KMS-11 (cell line): ENCODE data around the gene DDA1.

Experiments
- H2AFZ ChIP-seq: fragments of 200-600 bp; sonication (generic); 2 replicates; pipeline ENCODE4 v1.6.1; 2016; ENCODE audit warnings: antibody characterized with exemption, mixed run types, low read depth
- H3K27ac ChIP-seq: fragments of 200-600 bp; sonication (generic); 2 replicates; pipeline ENCODE4 v1.6.1; 2016; ENCODE audit warnings: mild to moderate bottlenecking, mixed run types
- H3K27me3 ChIP-seq: fragments of 200-600 bp; sonication (generic); 2 replicates; pipeline ENCODE4 v1.6.1; 2017; ENCODE audit warnings: mild to moderate bottlenecking, low read depth, mixed run types, moderate library complexity; ENCODE audit not compliant: insufficient read depth
- H3K36me3 ChIP-seq: fragments of 200-600 bp; sonication (generic); 2 replicates; pipeline ENCODE4 v1.6.1; 2017; ENCODE audit warnings: mild to moderate bottlenecking, mixed run types; ENCODE audit not compliant: insufficient read depth
- H3K4me1 ChIP-seq: fragments of 200-600 bp; sonication (generic); 2 replicates; pipeline ENCODE4 v1.6.1; 2016; ENCODE audit warnings: mild to moderate bottlenecking, low read depth, mixed run types; ENCODE audit not compliant: poor library complexity, severe bottlenecking
- H3K4me2 ChIP-seq: fragments of 200-600 bp; sonication (generic); 2 replicates; pipeline ENCODE4 v1.7.0; 2016; ENCODE audit warnings: mild to moderate bottlenecking, mixed run types
- H3K4me3 ChIP-seq: fragments of 200-600 bp; sonication (generic); IDR thresholded peaks from 2 replicates; pipeline ENCODE4 v1.6.1; 2017; ENCODE audit warnings: low read depth, low read length, mixed read lengths; ENCODE audit not compliant: insufficient read depth
- H3K79me2 ChIP-seq: fragments of 200-600 bp; sonication (generic); 2 replicates; pipeline ENCODE4 v1.6.1; 2016; ENCODE audit warnings: low read depth, mixed run types; ENCODE audit not compliant: insufficient read depth
- H3K9ac ChIP-seq: fragments of 200-600 bp; sonication (generic); 2 replicates; pipeline ENCODE4 v1.6.1; 2016; ENCODE audit warnings: mild to moderate bottlenecking, mixed run types
- H4K20me1 ChIP-seq: fragments of 200-600 bp; sonication (generic); 2 replicates; pipeline ENCODE4 v1.6.1; 2016; ENCODE audit warnings: mild to moderate bottlenecking, mixed run types; ENCODE audit not compliant: insufficient read depth
- TF ChIP-seq, protein P1 (sequence below): fragments of 200-600 bp; sonication (generic); conservative IDR thresholded peaks from 2 replicates; pipeline ENCODE4 v1.6.1; 2017; ENCODE audit warnings: low read depth, mild to moderate bottlenecking, antibody characterized with exemption, low read length, moderate library complexity, mixed read lengths

The DDA1 gene

DNA sequence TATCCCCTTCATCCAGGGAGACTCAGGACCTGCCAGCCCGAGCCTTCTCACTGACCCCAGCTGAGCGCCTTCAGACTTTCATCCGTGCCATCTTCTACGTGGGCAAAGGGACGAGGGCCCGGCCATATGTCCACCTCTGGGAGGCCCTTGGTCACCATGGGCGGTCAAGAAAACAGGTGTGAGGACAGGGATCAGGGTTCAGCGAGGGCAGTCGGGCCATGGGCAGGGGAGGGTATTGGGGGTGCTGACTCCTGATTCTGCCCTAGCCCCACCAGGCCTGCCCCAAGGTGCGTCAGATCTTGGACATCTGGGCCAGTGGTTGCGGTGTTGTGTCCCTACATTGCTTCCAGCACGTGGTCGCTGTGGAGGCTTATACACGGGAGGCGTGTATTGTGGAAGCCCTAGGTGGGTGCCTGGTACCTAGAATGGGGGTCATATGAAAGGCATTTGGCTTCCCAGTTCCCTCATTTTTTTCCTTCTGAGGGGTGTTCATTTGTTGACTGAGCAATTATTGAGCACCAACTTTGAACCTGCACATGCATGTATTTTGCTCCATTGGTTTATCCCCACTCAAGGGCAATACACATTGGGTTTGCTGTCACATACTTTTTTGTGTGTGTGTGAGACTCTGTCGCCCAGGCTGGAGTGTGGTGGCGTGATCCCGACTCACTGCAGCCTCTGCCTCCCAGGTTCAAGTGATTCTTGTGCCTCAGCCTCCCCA, 23.8 kb upstream of the DDA1 start:
- no peak overlapping the region for H3K27ac ChIP-seq
- H2AFZ ChIP-seq, result no peak overlapping the region
- no peak overlapping the region for H3K4me3 ChIP-seq
- H3K27me3 ChIP-seq, result 0 out of 2 replicates have a peak, but pooled peaks cover 6% of the 10 kb centered on the region
- H3K9ac ChIP-seq, result no peak overlapping the region
- no peak overlapping the region for H3K4me2 ChIP-seq
- no peaks in the 10 kb centered on the region for H4K20me1 ChIP-seq
- H3K36me3 ChIP-seq, result no peaks in the 10 kb centered on the region
- no peaks in the 10 kb centered on the region for H3K79me2 ChIP-seq
- TF ChIP-seq, protein P1, sequence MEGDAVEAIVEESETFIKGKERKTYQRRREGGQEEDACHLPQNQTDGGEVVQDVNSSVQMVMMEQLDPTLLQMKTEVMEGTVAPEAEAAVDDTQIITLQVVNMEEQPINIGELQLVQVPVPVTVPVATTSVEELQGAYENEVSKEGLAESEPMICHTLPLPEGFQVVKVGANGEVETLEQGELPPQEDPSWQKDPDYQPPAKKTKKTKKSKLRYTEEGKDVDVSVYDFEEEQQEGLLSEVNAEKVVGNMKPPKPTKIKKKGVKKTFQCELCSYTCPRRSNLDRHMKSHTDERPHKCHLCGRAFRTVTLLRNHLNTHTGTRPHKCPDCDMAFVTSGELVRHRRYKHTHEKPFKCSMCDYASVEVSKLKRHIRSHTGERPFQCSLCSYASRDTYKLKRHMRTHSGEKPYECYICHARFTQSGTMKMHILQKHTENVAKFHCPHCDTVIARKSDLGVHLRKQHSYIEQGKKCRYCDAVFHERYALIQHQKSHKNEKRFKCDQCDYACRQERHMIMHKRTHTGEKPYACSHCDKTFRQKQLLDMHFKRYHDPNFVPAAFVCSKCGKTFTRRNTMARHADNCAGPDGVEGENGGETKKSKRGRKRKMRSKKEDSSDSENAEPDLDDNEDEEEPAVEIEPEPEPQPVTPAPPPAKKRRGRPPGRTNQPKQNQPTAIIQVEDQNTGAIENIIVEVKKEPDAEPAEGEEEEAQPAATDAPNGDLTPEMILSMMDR, result no peak
- H3K4me1 ChIP-seq, result peaks cover 6% of the 10 kb centered on the region

DNA sequence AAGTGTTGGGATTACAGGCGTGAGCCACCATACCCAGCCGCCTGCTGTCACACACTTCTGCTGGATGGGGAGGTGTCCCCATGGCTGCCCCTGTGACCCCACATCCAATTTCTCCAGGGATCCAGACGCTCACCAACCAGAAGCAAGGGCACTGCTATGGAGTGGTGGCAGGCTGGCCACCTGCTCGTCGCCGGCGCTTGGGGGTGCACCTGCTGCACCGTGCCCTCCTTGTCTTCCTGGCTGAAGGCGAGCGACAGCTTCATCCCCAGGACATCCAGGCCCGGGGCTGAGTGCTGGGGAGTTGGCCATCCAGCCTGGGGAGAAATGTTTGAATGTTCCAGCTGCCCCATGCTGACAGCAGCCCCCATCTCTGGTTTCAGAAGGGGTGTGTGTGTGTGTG, 23.1 kb upstream of the DDA1 start:
- H3K36me3 ChIP-seq, result no peaks in the 10 kb centered on the region
- no peaks in the 10 kb centered on the region for H3K79me2 ChIP-seq
- H3K4me3 ChIP-seq, result no peak overlapping the region
- H4K20me1 ChIP-seq, result no peaks in the 10 kb centered on the region
- no peak overlapping the region for H3K27ac ChIP-seq
- H3K27me3 ChIP-seq, result 0 out of 2 replicates have a peak, but pooled peaks cover 6% of the 10 kb centered on the region
- no peak overlapping the region for H3K9ac ChIP-seq
- TF ChIP-seq, protein P1, result no peak
- peaks cover 6% of the 10 kb centered on the region for H3K4me1 ChIP-seq
- no peak overlapping the region for H2AFZ ChIP-seq
- H3K4me2 ChIP-seq, result no peak overlapping the region

DNA sequence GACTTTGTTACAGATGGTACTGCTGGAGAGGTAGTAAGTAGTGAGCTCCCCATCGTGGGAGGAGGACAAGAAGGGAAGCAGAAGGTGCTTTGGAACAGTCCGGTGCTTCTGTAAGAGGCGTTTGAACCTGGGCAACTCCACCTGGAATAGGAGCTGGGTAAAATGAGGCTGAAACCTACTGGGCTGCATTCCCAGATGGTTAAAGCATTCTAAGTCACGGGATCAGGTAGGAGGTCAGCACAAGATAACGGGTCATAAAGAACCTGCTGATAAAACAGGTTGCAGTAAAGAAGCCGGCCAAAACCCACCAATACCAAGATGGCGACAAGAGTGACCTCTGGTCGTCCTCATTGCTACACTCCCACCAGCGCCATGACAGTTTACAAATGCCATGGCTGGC, 22.6 kb upstream of the DDA1 start:
- H3K4me2 ChIP-seq, result no peak overlapping the region
- peaks cover 6% of the 10 kb centered on the region for H3K4me1 ChIP-seq
- H3K4me3 ChIP-seq, result no peak overlapping the region
- H2AFZ ChIP-seq, result no peak overlapping the region
- no peaks in the 10 kb centered on the region for H3K79me2 ChIP-seq
- TF ChIP-seq, protein P1, result no peak
- H3K36me3 ChIP-seq, result no peaks in the 10 kb centered on the region
- no peak overlapping the region for H3K27ac ChIP-seq
- 0 out of 2 replicates have a peak, but pooled peaks cover 6% of the 10 kb centered on the region for H3K27me3 ChIP-seq
- H3K9ac ChIP-seq, result no peak overlapping the region
- H4K20me1 ChIP-seq, result no peaks in the 10 kb centered on the region

DNA sequence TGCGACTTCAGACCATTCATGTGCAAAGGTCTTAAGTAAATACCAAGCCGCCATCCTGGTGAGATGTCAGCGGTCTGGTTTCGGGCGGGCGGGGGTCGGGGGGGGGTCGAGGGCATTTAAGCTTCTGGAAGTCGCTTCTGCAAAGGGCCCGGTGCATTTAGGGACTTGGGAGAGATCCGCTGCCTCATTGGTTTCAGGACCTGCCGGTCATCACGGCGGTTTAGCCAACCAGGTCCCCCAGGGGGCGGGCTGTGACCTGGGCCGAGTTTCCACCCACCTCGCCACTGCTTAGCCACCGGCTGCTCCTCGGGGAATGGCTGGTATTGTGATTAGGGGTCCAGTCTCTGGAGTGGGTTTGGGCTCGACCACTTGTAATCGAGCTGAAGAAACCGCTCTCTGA, 19.9 kb upstream of the DDA1 start:
- no peaks in the 10 kb centered on the region for H3K36me3 ChIP-seq
- H3K9ac ChIP-seq, result no peak overlapping the region
- H3K27ac ChIP-seq, result no peak overlapping the region
- no peaks in the 10 kb centered on the region for H4K20me1 ChIP-seq
- H3K4me3 ChIP-seq, result no peak overlapping the region
- no peaks in the 10 kb centered on the region for H3K79me2 ChIP-seq
- no peak overlapping the region for H3K4me2 ChIP-seq
- no peak overlapping the region for H2AFZ ChIP-seq
- H3K27me3 ChIP-seq, result 0 out of 2 replicates have a peak, but pooled peaks cover 6% of the 10 kb centered on the region
- TF ChIP-seq, protein P1, result no peak
- peaks cover 7% of the 10 kb centered on the region for H3K4me1 ChIP-seq
